ENCODE data around the gene TP53I13. TPM values are rescaled to one million over a fixed set of nuclear protein-coding genes. Genes with fewer than 3 reads are reported as not detected.

The TP53I13 gene
- total RNA-seq, 1 experiment from 2014 or later: 123 TPM

- in situ Hi-C loops (cut with HindIII; ENCODE audit: low pct_unique_long_range_greater_than_20kb, low sequenced_read_pairs) (no loop called here), intact Hi-C loops (cut with micrococcal nuclease; ENCODE audit: unreplicated experiment) (no loop called here)
- Histone ChIP-seq H3K36me3 (ENCODE audit: control insufficient read depth, insufficient read depth, low read length) (peaks cover 7% of the 10 kb centered on the region; the same call in 1 of the 2 replicates), H3K27ac (ENCODE audit: low read length) (no peak overlapping the region), H3K9me3 (ENCODE audit: control insufficient read depth, insufficient read depth, low read depth, low read length) (no peaks in the 10 kb centered on the region), H3K4me3 (ENCODE audit: low read depth in 2 of 2, low read length in 2 of 2) (no peak overlapping the region), H3K27me3 (ENCODE audit: control insufficient read depth, insufficient read depth, low read length) (no peaks in the 10 kb centered on the region), H3K4me1 (ENCODE audit: control insufficient read depth, insufficient read depth, low read length) (peaks cover 19% of the 10 kb centered on the region)
- ChIA-PET CTCF (interaction anchor here (0.7 kb wide), 1 partner anchor 96 kb away, joined by 3 read pairs; no protein-coding TSS in a partner anchor), POLR2A (no interaction called here)
- TF ChIP-seq SIN3A (IDR thresholded peaks at IDR 0.05; ENCODE audit: borderline replicate concordance, insufficient read depth, low read depth, low read length) (no peak), TCF7L2 (IDR thresholded peaks at IDR 0.05; ENCODE audit: low read depth, low read length) (no peak), REST (IDR thresholded peaks at IDR 0.05; ENCODE audit: insufficient read depth in 1 of 2, low read depth in 2 of 2, low read length in 1 of 2) (no peak), POLR2AphosphoS5 (IDR thresholded peaks at IDR 0.05; ENCODE audit: low read depth, low read length) (no peak), CTCF (IDR thresholded peaks at IDR 0.05) (no peak)
- no TSS peak for BruUV-seq (replicated peaks)
- no peak for DNase-seq (ENCODE audit: low read depth, low spot score)
- no peak for ATAC-seq
These were observed 16.1 kb downstream of the TP53I13 start for GRCh38 chr17:29584452-29585079.

- peaks cover 25% of the 10 kb centered on the region for H3K4me1 ChIP-seq (ENCODE audit: control insufficient read depth, insufficient read depth, low read length)
These were observed 16.7 kb downstream of the TP53I13 start for GRCh38 chr17:29585080-29585751.

More at GRCh38 chr17:29585080-29585751, 16.7 kb downstream of the TP53I13 start:
- ChIA-PET POLR2A (interaction anchor here (0.6 kb wide), 1 partner anchor 101 kb away, joined by 4 read pairs; no protein-coding TSS in a partner anchor), CTCF (interaction anchor here (1.7 kb wide), 1 partner anchor 32 kb away, joined by 5 read pairs; no protein-coding TSS in a partner anchor)
- TF ChIP-seq TCF7L2 (IDR thresholded peaks at IDR 0.05; ENCODE audit: low read depth, low read length) (no peak), SIN3A (IDR thresholded peaks at IDR 0.05; ENCODE audit: borderline replicate concordance, insufficient read depth, low read depth, low read length) (no peak), REST (IDR thresholded peaks at IDR 0.05; ENCODE audit: insufficient read depth in 1 of 2, low read depth in 2 of 2, low read length in 1 of 2) (no peak), POLR2AphosphoS5 (IDR thresholded peaks at IDR 0.05; ENCODE audit: low read depth, low read length) (no peak), CTCF (IDR thresholded peaks at IDR 0.05) (no peak; the same call in 1 of the 2 replicates)
- in situ Hi-C loops (cut with HindIII; ENCODE audit: low pct_unique_long_range_greater_than_20kb, low sequenced_read_pairs): no loop called here
- Histone ChIP-seq H3K36me3 (ENCODE audit: control insufficient read depth, insufficient read depth, low read length) (peaks cover 7% of the 10 kb centered on the region; the same call in 1 of the 2 replicates), H3K4me3 (ENCODE audit: low read depth in 2 of 2, low read length in 2 of 2) (no peak overlapping the region), H3K9me3 (ENCODE audit: control insufficient read depth, insufficient read depth, low read depth, low read length) (no peaks in the 10 kb centered on the region), H3K27ac (ENCODE audit: low read length) (no peak overlapping the region), H3K27me3 (ENCODE audit: control insufficient read depth, insufficient read depth, low read length) (no peaks in the 10 kb centered on the region)
- DNase-seq (ENCODE audit: low read depth, low spot score): no peak
- no peak for ATAC-seq
- intact Hi-C loops (cut with micrococcal nuclease; ENCODE audit: unreplicated experiment): no loop called here
- BruUV-seq (replicated peaks): no TSS peak

Measured in Panc1 (cell line).